Measurements from ENCODE around the gene ERBB2. TPM values are rescaled to one million over a fixed set of nuclear protein-coding genes. Genes with fewer than 3 reads are reported as not detected.

Gene ERBB2
- total RNA-seq = 28.0 and 37.5 TPM in 2 replicates

GRCh38 chr17:39699818-39700147, at the start of gene ERBB2:
TSS of gene ERBB2 (plus strand) at chr17:39700064. CDS start at chr17:39700239, 175 bp downstream.

DNA sequence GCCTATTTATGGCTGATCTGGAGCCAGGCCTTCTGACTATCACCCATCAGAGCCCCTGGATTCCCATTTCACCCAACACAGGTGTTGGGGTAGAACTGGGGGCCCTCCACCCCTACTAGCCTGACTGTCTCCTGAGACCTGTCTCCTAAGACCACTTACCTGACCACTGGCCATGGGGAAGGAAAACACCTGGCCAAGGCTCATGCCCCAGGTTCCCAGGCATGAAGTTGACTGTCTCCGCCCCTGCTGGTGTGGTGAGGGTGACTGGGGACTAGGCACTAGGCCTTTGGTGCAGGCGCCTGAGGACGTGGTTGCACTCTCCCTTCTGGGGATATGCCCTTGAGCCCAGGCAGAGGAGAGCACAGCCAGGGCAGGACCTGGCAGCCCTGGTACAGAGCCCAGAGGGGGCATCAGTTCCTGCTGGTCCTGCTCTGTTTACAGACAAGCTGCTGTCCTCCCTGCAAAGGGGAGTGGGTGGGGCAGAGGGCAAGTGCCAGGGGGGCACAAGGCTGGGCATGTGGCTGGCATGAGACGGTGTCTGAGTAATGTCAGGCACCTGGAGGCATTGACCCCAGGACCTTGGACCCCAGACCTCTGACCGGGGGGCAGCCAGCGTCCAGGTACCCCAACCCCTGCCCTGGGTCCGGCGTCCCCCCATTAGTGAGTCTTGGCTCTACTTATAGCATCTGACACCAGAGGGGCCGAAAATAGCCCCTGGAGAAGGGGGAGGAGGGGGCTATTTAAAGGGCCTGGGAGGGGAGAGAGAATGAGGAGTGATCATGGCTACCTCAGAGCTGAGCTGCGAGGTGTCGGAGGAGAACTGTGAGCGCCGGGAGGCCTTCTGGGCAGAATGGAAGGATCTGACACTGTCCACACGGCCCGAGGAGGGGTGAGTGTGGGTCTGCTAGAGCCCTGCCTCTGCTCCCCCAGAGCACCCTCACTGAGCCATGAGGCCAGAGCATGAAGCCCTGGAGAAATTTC, 35.0 kb upstream of the ERBB2 start, which contains the start of gene TCAP:
TSS of gene TCAP (plus strand) at position 769 of the 981 bp plus-strand sequence. CDS start at position 780, 11 bp downstream.

DNA sequence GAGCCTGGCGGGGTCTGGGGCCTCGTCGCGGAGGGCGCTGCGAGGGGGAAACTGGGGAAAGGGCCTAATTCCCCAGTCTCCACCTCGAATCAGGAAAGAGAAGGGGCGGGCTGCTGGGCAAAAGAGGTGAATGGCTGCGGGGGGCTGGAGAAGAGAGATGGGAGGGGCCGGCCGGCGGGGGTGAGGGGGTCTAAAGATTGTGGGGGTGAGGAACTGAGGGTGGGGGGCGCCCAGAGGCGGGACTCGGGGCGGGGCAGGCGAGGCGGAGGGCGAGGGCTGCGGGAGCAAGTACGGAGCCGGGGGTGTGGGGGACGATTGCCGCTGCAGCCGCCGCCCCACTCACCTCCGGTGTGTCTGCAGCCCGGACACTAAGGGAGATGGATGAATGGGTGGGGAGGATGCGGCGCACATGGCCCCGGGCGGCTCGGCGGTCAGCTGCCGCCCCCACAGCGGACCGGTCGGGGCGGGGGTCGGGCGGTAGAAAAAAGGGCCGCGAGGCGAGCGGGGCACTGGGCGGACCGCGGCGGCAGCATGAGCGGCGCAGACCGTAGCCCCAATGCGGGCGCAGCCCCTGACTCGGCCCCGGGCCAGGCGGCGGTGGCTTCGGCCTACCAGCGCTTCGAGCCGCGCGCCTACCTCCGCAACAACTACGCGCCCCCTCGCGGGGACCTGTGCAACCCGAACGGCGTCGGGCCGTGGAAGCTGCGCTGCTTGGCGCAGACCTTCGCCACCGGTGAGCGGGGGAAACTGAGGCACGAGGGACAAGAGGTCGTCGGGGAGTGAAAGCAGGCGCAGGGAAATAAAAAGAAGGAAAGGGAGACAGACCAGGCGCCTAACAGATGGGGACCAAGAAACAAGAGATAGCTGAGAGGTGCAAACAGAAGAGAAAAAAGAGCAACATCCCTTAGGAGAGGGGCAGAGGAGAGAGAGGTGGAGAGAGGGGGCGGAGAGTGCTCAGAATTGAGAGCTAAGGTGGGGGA, 31.6 kb upstream of the ERBB2 start, which contains the start of gene PNMT:
TSS of gene PNMT (plus strand) at position 509 of the 980 bp plus-strand sequence. CDS start at position 532, 23 bp downstream.

DNA sequence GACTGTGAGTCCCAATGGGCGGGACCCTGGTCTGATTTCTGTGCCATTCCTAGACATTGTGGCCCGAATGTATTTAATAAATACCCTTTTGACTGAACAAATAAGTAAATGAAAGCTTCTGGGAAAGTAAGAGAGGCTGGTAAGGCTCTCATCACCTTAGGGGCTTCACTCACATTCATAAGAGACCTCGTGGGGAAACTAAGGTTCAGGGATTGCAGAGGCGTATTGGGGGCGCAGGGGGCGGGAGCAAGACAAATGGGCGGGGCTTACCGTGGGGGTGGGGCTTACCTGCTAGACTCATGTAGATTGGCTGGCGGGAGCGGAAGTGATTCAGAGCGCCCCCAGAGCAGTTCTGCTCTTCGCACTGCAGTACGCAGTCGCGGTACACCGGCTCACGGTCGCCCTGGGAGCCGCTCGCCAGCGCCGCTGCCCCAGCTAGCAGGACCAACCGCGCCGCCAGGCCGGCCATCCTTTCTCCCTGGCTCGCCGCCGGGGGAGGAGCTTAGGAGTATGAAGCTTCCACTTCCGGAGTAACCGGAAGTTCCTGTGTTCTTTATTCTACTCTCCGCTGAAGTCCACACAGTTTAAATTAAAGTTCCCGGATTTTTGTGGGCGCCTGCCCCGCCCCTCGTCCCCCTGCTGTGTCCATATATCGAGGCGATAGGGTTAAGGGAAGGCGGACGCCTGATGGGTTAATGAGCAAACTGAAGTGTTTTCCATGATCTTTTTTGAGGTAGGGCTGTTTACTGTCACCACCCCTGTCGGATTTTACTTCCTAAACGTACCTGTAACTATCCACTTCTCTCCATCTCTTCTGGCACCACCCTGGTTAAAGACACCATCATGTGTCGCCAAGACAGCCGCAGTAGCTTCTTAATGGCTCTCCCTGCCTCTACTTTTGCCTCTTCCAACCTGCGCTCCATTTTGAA, 12.1 kb upstream of the ERBB2 start, which contains the start of gene PGAP3:
TSS of gene PGAP3 (minus strand) at position 512 of the 929 bp plus-strand sequence. CDS start at position 469, 43 bp downstream.

DNA sequence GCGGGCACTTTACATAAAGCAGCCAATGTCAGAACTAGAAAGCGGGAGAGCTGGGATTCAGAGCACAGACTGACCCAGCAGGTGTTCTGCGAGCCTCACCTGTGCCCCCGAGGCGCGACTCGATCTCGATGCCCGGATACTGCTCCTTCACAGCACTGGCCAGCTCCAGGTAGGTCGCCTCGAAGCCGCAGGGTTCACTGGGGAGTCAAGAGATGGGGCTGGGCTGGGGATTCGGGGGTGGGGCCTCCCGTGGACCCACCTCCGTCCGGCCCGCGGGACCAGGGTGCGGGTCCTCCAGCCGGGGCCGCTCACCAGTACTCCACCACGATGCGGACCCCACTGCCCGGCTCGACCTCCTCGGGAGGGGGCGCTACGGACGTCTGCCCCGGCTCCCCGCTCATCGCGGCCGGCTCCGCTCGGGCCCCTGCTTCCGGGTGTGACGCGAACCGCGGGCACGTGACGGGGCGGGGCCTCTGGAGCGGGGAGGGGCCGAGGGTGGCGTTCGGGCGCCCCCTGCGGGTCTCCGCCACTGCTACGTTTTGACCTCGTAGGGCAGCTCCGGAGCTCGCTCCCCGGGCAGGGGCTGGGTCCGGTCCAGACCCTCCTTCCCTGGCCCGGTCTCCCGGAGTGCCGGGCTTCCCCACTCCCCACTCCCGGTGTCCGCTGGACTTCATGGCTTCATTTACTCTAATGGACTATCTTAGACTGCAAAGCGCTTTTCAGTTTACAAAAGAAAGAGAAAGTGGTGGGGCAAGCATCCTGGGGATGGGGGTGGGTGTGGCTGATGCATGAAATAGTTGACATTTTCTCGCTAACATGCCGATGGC, 30.4 kb downstream of the ERBB2 start, which contains the start of gene MIEN1:
TSS of gene MIEN1 (minus strand) at position 438 of the 827 bp plus-strand sequence. CDS start at position 401, 37 bp downstream.

DNA sequence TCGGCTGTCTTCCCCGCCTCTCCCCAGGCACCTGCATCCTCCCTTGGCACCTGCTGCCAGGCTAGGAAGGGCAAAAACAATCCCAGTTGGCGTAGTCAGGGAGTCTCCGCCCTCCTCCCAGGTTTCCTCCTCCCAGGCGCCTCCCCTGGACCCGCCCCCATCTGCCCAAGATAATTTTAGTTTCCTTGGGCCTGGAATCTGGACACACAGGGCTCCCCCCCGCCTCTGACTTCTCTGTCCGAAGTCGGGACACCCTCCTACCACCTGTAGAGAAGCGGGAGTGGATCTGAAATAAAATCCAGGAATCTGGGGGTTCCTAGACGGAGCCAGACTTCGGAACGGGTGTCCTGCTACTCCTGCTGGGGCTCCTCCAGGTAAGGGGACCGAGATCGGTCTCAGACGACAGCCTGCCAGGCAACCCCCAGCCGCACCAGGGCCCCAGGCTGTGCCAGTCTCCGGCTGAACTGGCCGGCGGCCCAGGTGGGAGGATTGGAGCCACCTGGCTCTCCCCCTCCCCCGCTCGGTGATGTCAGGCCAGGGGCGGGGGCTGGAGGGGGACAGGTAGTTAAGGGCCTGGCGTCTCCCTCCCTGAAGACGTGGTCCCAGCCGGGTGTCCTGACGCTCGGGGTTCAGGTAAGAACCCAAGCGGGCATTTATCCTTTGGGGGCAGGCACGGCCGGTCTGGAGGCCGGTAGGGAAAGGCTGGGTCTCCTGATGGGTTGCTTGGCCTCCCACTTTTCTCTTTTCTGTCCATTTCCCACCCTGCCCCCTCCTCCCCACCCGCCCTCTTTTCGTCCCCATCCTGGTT, 38.1 kb downstream of the ERBB2 start, which contains the start of gene GRB7:
TSS of gene GRB7 (plus strand) at position 179 of the 808 bp plus-strand sequence. CDS start 4,364 bp downstream, outside the sequence.

Other genes with a start within 250 kb of the ERBB2 start
- gene MED1, start 248.8 kb upstream of the ERBB2 start, total RNA-seq = 20.5 and 22.7 TPM in 2 replicates
- gene CDK12, start 238.6 kb upstream of the ERBB2 start, total RNA-seq = 27.5 and 29.7 TPM in 2 replicates
- gene NEUROD2, start 92.1 kb upstream of the ERBB2 start, total RNA-seq = not detected in 2 replicates
- gene PPP1R1B, start 73.1 kb upstream of the ERBB2 start, total RNA-seq = not detected in 2 replicates
- gene STARD3, start 62.9 kb upstream of the ERBB2 start, total RNA-seq = 21.6 and 26.7 TPM in 2 replicates
- 0.33 and 0.50 TPM in 2 replicates for gene TCAP, start 34.7 kb upstream of the ERBB2 start, total RNA-seq
- gene PNMT, start 31.6 kb upstream of the ERBB2 start, total RNA-seq = 0.22 TPM in 1 of 2 replicates, not detected in the other
- gene PGAP3, start 12.0 kb upstream of the ERBB2 start, total RNA-seq = 5.9 and 10.0 TPM in 2 replicates
- 16.8 and 18.1 TPM in 2 replicates for gene MIEN1, start 30.5 kb downstream of the ERBB2 start, total RNA-seq
- gene GRB7, start 37.9 kb downstream of the ERBB2 start, total RNA-seq = 0.37 and 1.00 TPM in 2 replicates
- gene IKZF3, start 164.2 kb downstream of the ERBB2 start, total RNA-seq = not detected in 2 replicates
- not detected in 2 replicates for gene ZPBP2, start 168.1 kb downstream of the ERBB2 start, total RNA-seq
- gene GSDMB, start 218.6 kb downstream of the ERBB2 start, total RNA-seq = 4.1 and 8.4 TPM in 2 replicates
- gene ORMDL3, start 227.5 kb downstream of the ERBB2 start, total RNA-seq = 33.1 and 53.1 TPM in 2 replicates
- gene LRRC3C, start 227.7 kb downstream of the ERBB2 start, total RNA-seq = not detected in 2 replicates

Data from uterine smooth muscle cell (primary cell).